Nephron progenitor cell (in vitro differentiated cells): ENCODE data around the gene NAA50.

Experiments
- DNase-seq: peaks from one replicate; pipeline ENCODE4 v3.0.0; 2021
- H3K27ac Mint-ChIP-seq: 2 replicates; pipeline ENCODE4 v1.8.0; 2021; ENCODE audit warnings: mild to moderate bottlenecking, moderate library complexity, mixed read lengths
- H3K27me3 Mint-ChIP-seq: 2 replicates; pipeline ENCODE4 v1.8.0; 2021; ENCODE audit warnings: mild to moderate bottlenecking, low read depth, mixed read lengths; ENCODE audit not compliant: poor library complexity
- H3K36me3 Mint-ChIP-seq: 2 replicates; pipeline ENCODE4 v1.8.0; 2021; ENCODE audit warnings: low read depth, mixed read lengths
- H3K4me1 Mint-ChIP-seq: 2 replicates; pipeline ENCODE4 v1.8.0; 2021; ENCODE audit warnings: mixed read lengths
- H3K4me3 Mint-ChIP-seq: 2 replicates; pipeline ENCODE4 v1.8.0; 2021; ENCODE audit warnings: mild to moderate bottlenecking, moderate library complexity, mixed read lengths
- H3K9me3 Mint-ChIP-seq: 2 replicates; pipeline ENCODE4 v1.8.0; 2021; ENCODE audit warnings: mild to moderate bottlenecking, moderate library complexity, mixed read lengths
- CTCF ChIP-seq: fragments of 200-600 bp; sonication (generic); IDR thresholded peaks from 2 replicates; pipeline ENCODE4 v1.5.0; 2021; ENCODE audit warnings: antibody characterized with exemption

NAA50 gene

GRCh38 chr3:113684271-113684819 lies 61.7 kb downstream of the NAA50 start:
- Mint-ChIP-seq H3K4me3 (no peak overlapping the region), H3K27me3 (no peaks in the 10 kb centered on the region), H3K27ac (no peak overlapping the region), H3K9me3 (peaks cover 77% of the 10 kb centered on the region), H3K4me1 (peaks cover 5% of the 10 kb centered on the region), H3K36me3 (peaks cover 87% of the 10 kb centered on the region)
- no peak for DNase-seq
- TF ChIP-seq CTCF, result no peak

DNA sequence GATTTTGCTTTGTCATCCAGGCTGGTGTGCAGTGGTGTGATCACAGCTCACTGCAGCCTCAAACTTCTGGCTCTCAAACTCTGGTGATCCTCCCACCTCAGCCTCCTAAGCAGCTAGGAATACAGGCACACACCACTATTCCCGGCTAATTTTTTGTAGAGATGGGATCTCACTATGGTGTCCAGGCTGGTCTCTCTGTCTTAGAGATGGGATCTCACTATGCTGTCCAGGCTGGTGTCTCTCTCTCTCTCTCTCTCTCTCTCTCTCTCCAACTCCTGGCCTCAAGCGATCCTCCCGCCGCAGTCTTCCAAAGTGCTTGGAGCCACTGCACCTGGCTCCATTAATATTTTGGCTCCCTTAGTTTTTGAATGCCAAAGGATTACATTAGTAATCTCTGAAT lies 67.3 kb downstream of the NAA50 start:
- no peak for TF ChIP-seq CTCF
- peaks cover 30% of the 10 kb centered on the region for H3K9me3 Mint-ChIP-seq
- DNase-seq, result no peak
- H3K4me3 Mint-ChIP-seq, result no peak overlapping the region
- H3K36me3 Mint-ChIP-seq, result peaks cover 69% of the 10 kb centered on the region
- no peak overlapping the region for H3K27ac Mint-ChIP-seq
- peaks cover 4% of the 10 kb centered on the region for H3K27me3 Mint-ChIP-seq
- H3K4me1 Mint-ChIP-seq, result no peaks in the 10 kb centered on the region

- no peak for DNase-seq
- H3K4me3 Mint-ChIP-seq, result no peak overlapping the region
- peaks cover 22% of the 10 kb centered on the region for H3K9me3 Mint-ChIP-seq
- peaks cover 60% of the 10 kb centered on the region for H3K36me3 Mint-ChIP-seq
- H3K27ac Mint-ChIP-seq, result no peak overlapping the region
- TF ChIP-seq CTCF, result no peak
- no peaks in the 10 kb centered on the region for H3K4me1 Mint-ChIP-seq
- peaks cover 4% of the 10 kb centered on the region for H3K27me3 Mint-ChIP-seq
Observed at GRCh38 chr3:113677737-113678136, 68.3 kb downstream of the NAA50 start.

DNA sequence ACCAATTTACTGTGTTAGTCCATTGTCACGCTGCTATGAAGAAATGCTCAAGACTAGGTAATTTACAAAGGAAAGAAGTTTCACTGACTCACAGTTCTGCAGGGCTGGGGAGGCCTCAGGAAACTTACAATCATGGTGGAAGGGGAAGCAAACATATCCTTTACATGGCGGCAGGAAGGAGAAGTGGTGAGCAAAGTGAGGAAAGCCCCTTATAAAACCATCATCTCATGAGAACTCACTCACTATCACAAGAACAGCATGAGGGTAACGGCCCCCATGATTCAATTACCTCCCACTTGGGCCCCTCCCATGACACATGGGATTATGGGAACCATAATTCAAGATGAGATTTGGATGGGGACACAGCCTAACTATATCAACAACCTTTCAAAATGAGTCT lies 69.8 kb downstream of the NAA50 start:
- H3K4me1 Mint-ChIP-seq, result no peaks in the 10 kb centered on the region
- no peak for DNase-seq
- H3K27me3 Mint-ChIP-seq, result peaks cover 4% of the 10 kb centered on the region
- TF ChIP-seq CTCF, result no peak
- H3K27ac Mint-ChIP-seq, result peak overlapping the region; percentile 11
- H3K4me3 Mint-ChIP-seq, result no peak overlapping the region
- H3K9me3 Mint-ChIP-seq, result peaks cover 13% of the 10 kb centered on the region
- peaks cover 51% of the 10 kb centered on the region for H3K36me3 Mint-ChIP-seq

DNA sequence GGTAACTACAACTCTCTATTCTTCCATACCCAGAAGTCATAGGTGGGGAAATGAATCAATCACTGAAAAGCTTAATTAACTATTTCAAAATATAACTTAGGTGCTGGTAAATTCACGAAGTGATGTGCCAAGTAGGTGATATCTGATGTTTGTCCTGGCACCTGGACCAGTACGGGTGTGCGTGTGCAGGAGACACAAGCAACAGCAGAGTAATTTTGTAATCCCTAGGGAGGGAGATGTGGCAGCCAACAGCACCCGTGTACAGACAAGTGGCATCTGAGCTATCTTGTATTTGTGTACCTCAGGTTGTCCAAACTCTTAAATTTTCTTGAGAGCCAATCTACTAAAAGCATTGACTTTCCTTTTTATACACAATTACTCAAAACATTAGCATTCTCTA lies 72.5 kb downstream of the NAA50 start:
- Mint-ChIP-seq H3K9me3 (no peaks in the 10 kb centered on the region), H3K36me3 (peaks cover 43% of the 10 kb centered on the region), H3K4me3 (no peak overlapping the region), H3K4me1 (peaks cover 8% of the 10 kb centered on the region), H3K27me3 (no peaks in the 10 kb centered on the region), H3K27ac (no peak overlapping the region)
- DNase-seq, result no peak
- TF ChIP-seq CTCF, result no peak

DNA sequence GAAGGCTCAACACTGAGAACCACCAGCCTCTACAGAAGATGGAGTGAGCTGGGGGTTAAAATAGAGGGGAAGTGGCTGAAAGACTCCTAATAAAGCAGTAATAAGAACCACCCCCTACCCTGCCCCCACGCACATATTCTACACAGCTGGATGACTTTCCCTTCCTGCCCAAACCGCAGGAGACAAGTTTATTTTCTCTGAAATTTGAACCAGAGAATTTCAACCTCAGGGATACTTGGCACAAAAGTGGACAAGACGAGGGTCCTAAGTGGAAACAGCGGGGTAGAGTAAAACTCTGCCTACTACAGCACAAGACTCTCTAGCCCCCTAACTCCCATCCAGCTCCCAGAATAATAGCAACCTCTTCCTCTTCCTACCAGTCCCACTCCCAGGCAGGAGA lies 78.0 kb downstream of the NAA50 start:
- H3K9me3 Mint-ChIP-seq, result no peaks in the 10 kb centered on the region
- DNase-seq, result peak; percentile 4
- peak overlapping the region; percentile 40 for H3K4me3 Mint-ChIP-seq
- peaks cover 27% of the 10 kb centered on the region for H3K36me3 Mint-ChIP-seq
- H3K27me3 Mint-ChIP-seq, result no peaks in the 10 kb centered on the region
- no peak for TF ChIP-seq CTCF
- H3K27ac Mint-ChIP-seq, result peak overlapping the region; percentile 40
- H3K4me1 Mint-ChIP-seq, result peaks cover 29% of the 10 kb centered on the region
